Heart left ventricle (tissue), 16 donors: ENCODE measurements around the gene ANKRD17. TPM values are rescaled to one million over a fixed set of nuclear protein-coding genes. Genes with fewer than 3 reads are reported as not detected.

ENCODE experiments used
- ATAC-seq, 4 donors: fragments of 200-7000 bp; cut with Tn5 transposase; one replicate each; pipeline ENCODE4 v1.9.1; 2020 to 2022; ENCODE audit warnings: moderate library complexity in 4 of 4, mild to moderate bottlenecking in 3 of 4, moderate number of reproducible peaks in 1 of 4
- DNase-seq, 5 donors: peaks; one replicate each; pipeline ENCODE4 v3.0.0-alpha.2; 2020
- H3K27ac ChIP-seq, 12 donors: fragments of 200-600 bp; sonication (generic) in 4 of 12; one replicate each; pipeline versions ENCODE4 v1.5.0 to v1.8.0; 2016 to 2022; ENCODE audit warnings: mild to moderate bottlenecking in 2 of 12
- H3K27me3 ChIP-seq, 9 donors: fragments of 200-600 bp; sonication (generic) in 2 of 9; one replicate each; pipeline versions ENCODE4 v1.5.1 to v1.8.0; 2016 to 2022; ENCODE audit warnings: mild to moderate bottlenecking in 3 of 9
- H3K36me3 ChIP-seq, 9 donors: fragments of 200-600 bp; sonication (generic) in 2 of 9; one replicate each; pipeline versions ENCODE4 v1.5.0 to v1.8.0; 2018 to 2022; ENCODE audit warnings: mild to moderate bottlenecking in 2 of 9
- H3K4me1 ChIP-seq, 12 donors: fragments of 200-600 bp; sonication (generic) in 4 of 12; one replicate each; pipeline versions ENCODE4 v1.5.0 to v1.8.0; 2016 to 2022; ENCODE audit warnings: mild to moderate bottlenecking in 3 of 12
- H3K4me3 ChIP-seq, 12 donors: fragments of 200-600 bp; sonication (generic) in 4 of 12; one replicate each; pipeline versions ENCODE4 v1.5.0 to v1.8.0; 2017 to 2022; ENCODE audit warnings: mild to moderate bottlenecking in 9 of 12, moderate library complexity in 4 of 12
- H3K9me3 ChIP-seq, 12 donors: fragments of 200-600 bp; sonication (generic) in 4 of 12; one replicate each; pipeline versions ENCODE4 v1.5.0 to v1.8.0; 2016 to 2022; ENCODE audit warnings: mild to moderate bottlenecking in 1 of 12
- POLR2A ChIP-seq, 2 donors: fragments of 450-650 bp; IDR thresholded peaks; one replicate each; pipeline ENCODE4 v1.6.1; 2017; ENCODE audit warnings: antibody characterized with exemption in 2 of 2, mild to moderate bottlenecking in 2 of 2, moderate library complexity in 2 of 2
- whole genome bisulfite sequencing, 4 donors: extraction: QIAGEN DNeasy Blood & Tissue Kit in 2 of 4; methylation state at CpG; one replicate each; pipeline versions ENCODE4 v1.1.5 to v1.1.7; 2013 to 2018; 5-methylcytosine and 5-hydroxymethylcytosine counted together
- intact Hi-C, 10 donors: fragments of 100-400 bp; cut with DNase I; formaldehyde crosslinking; loops; one replicate each; pipeline versions ENCODE4 v1.11.1 to v1.14.2; 2022
- polyA plus RNA-seq, 2 donors: library from polyadenylated mRNA; stranded (reverse); fragments of 200-250 nt; gene quantifications; one replicate each; pipeline ENCODE4 v1.2.3, GENCODE V29; 2013
- total RNA-seq, 9 donors: library from RNA; depleted of rRNA in 2 of 9; stranded (reverse); fragments of >200 nt in 2 of 9; fragmentation: NEBNext Ultra II Directional in 3 of 9; extraction: Animal tissue kit (Norgen Biotek cat#: 25700) in 3 of 9; gene quantifications; one replicate each; pipeline versions ENCODE4 v1.1.0 to v1.2.4, GENCODE V29; 2016 to 2023
- TF ChIP-seq, protein P1 (sequence below), 12 donors: fragments of 200-600 bp; sonication (generic) in 4 of 12; IDR thresholded peaks; one replicate each; pipeline versions ENCODE4 v1.5.0 to v1.8.0; 2018 to 2022; ENCODE audit warnings: antibody characterized with exemption in 12 of 12, mild to moderate bottlenecking in 5 of 12
- donor health status: ischemic (EF 13 %, LVEDD 7.1; RV severe dilation, severe dysfunction).
- donor health status: healthy with polysubstance abuse.
- donor health status: DM: no; HTN: yes; CAD: no.
- donor health status: DM: no; HTN: no; CAD: no.
- donor health status: ischemic (EF 25% LVEDD 6.9; RV normal size, moderate dysfunction).
- donor health status: ischemic (EF 25% LVEDD 5.7; RV mildly dilated, moderate dysfunction).
- donor health status: healthy.
- donor health status: DM: yes; HTN: yes; CAD: no.
- donor health status: ischemic (EF 35%, LVEDD 5.7; RV mildly dilated, moderate dysfunction).
- donor health status: nonischemic (EF 11% LVEDD 7.7; RV severe dilation, severe dysfunction).
- donor health status: DM: yes; HTN: yes; CAD: no.
- donor health status: PGD.
- donor health status: ischemic (EF 29% LVEDD 5.4; RV normal size, mild dysfunction).
- donor health status: nonischemic (EF 23%, LVEDD 6.1; RV moderate dilation, normal function).

The ANKRD17 gene
- total and polyA plus RNA-seq, 11 donors = 13.0 to 67.1 (median 55.3) TPM

GRCh38 chr4:73252001-73252400 is 6.6 kb downstream of the ANKRD17 start:
- Histone ChIP-seq H3K4me1 (peaks cover 3 to 60% (median 42%) of the 10 kb centered on the region in 12 donors), H3K9me3 (peaks cover 0 to 5% (median 0%) of the 10 kb centered on the region in 12 donors), H3K27me3 (no peaks in the 10 kb centered on the region), H3K27ac (no peak overlapping the region), H3K36me3 (peaks cover 0 to 22% (median 14%) of the 10 kb centered on the region in 9 donors), H3K4me3 (no peak overlapping the region)
- intact Hi-C loops = loop anchor here in 3 of 10 donors (5.0 to 10.0 kb wide), 4 partner anchors 87 to 127 kb away; no protein-coding TSS in a partner anchor
- TF ChIP-seq, protein P1, sequence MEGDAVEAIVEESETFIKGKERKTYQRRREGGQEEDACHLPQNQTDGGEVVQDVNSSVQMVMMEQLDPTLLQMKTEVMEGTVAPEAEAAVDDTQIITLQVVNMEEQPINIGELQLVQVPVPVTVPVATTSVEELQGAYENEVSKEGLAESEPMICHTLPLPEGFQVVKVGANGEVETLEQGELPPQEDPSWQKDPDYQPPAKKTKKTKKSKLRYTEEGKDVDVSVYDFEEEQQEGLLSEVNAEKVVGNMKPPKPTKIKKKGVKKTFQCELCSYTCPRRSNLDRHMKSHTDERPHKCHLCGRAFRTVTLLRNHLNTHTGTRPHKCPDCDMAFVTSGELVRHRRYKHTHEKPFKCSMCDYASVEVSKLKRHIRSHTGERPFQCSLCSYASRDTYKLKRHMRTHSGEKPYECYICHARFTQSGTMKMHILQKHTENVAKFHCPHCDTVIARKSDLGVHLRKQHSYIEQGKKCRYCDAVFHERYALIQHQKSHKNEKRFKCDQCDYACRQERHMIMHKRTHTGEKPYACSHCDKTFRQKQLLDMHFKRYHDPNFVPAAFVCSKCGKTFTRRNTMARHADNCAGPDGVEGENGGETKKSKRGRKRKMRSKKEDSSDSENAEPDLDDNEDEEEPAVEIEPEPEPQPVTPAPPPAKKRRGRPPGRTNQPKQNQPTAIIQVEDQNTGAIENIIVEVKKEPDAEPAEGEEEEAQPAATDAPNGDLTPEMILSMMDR (IDR thresholded peaks at IDR 0.05) = no peak
- TF ChIP-seq POLR2A (IDR thresholded peaks at IDR 0.05) = no peak
- no peak for DNase-seq
- ATAC-seq = no peak

DNA sequence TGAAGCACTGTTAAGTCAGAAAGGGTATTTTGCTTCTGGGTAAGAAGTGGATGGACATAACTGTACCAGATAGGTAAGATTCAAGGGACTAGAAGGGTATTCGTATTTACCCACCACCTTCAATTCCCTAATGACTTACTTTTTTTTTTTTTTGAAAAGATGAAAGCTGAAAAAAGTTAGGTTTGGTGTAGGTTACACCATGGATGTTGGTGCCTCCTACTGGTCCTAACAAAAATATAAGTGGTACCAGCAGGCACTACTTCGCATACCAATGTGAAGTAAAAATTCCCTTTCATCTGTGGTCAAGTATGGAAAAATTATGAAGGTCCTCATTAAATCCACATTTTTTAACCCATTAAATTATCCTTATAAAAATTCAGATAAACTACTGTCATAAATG is 7.2 kb downstream of the ANKRD17 start:
- H3K27me3 ChIP-seq = no peaks in the 10 kb centered on the region
- intact Hi-C loops = loop anchor here in 3 of 10 donors (5.0 to 10.0 kb wide), 4 partner anchors 87 to 127 kb away; no protein-coding TSS in a partner anchor
- 84 to 90% (median 88%) methylated on average over 2 of the region's 2 CpGs for WGBS, 4 donors
- peaks cover 0 to 5% (median 0%) of the 10 kb centered on the region in 12 donors for H3K9me3 ChIP-seq
- ATAC-seq (no peak), DNase-seq (no peak)
- no peak overlapping the region for H3K4me3 ChIP-seq
- H3K27ac ChIP-seq = no peak overlapping the region
- peaks cover 3 to 60% (median 37%) of the 10 kb centered on the region in 12 donors for H3K4me1 ChIP-seq
- H3K36me3 ChIP-seq = peaks cover 0 to 22% (median 14%) of the 10 kb centered on the region in 9 donors
- TF ChIP-seq, protein P1 (IDR thresholded peaks at IDR 0.05) = no peak
- no peak for TF ChIP-seq POLR2A (IDR thresholded peaks at IDR 0.05)

- Histone ChIP-seq H3K4me3 (no peak overlapping the region), H3K27me3 (no peaks in the 10 kb centered on the region), H3K9me3 (peaks cover 0 to 5% (median 0%) of the 10 kb centered on the region in 12 donors), H3K27ac (no peak overlapping the region), H3K36me3 (peaks cover 0 to 22% (median 14%) of the 10 kb centered on the region in 9 donors), H3K4me1 (peaks cover 0 to 58% (median 32%) of the 10 kb centered on the region in 12 donors)
- DNase-seq = no peak
- 82 to 90% (median 86%) methylated on average over 9 of the region's 9 CpGs for WGBS, 4 donors
- ATAC-seq = no peak
- TF ChIP-seq POLR2A (IDR thresholded peaks at IDR 0.05) = no peak
- TF ChIP-seq, protein P1 (IDR thresholded peaks at IDR 0.05) = no peak
- intact Hi-C loops = loop anchor here in 3 of 10 donors (5.0 to 10.0 kb wide), 4 partner anchors 86 to 126 kb away; no protein-coding TSS in a partner anchor
Observed at GRCh38 chr4:73250642-73251041, 8.0 kb downstream of the ANKRD17 start.

DNA sequence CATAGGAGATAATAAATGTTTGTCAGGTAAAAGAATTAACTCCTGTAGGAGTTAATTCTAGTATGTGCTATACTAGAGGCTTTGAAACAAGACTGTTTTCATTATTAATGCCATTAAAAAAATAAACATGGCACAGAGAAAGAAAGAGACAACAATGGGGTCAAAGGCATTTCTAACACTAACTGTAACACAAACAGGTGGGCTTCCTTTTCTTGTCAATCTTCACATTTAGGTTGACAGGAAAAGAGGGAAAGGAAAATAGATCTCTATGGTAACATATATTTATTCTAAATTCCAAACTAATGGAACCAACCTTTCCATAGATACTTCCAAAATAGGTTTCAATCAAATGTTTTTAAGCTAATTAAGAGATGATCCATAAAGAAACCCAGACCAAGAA is 9.8 kb downstream of the ANKRD17 start:
- H3K9me3 ChIP-seq = peaks cover 0 to 5% (median 0%) of the 10 kb centered on the region in 12 donors
- H3K27me3 ChIP-seq = no peaks in the 10 kb centered on the region
- peaks cover 0 to 20% (median 14%) of the 10 kb centered on the region in 9 donors for H3K36me3 ChIP-seq
- no peak overlapping the region for H3K4me3 ChIP-seq
- no peak overlapping the region for H3K27ac ChIP-seq
- intact Hi-C loops = no loop called here
- peaks cover 0 to 57% (median 18%) of the 10 kb centered on the region in 12 donors for H3K4me1 ChIP-seq
- no peak for ATAC-seq
- no peak for DNase-seq
- no peak for TF ChIP-seq POLR2A (IDR thresholded peaks at IDR 0.05)
- TF ChIP-seq, protein P1 (IDR thresholded peaks at IDR 0.05) = no peak
